CD14-positive monocyte (primary cell): ENCODE data around the gene ZNRF2. TPM values are rescaled to one million over a fixed set of nuclear protein-coding genes. Genes with fewer than 3 reads are reported as not detected.
A peak's percentile ranks its signal among the peaks of the same experiment; 100 is the strongest.

Experiments
- DNase-seq, 3 donors: peaks; one replicate each; pipeline ENCODE4 v3.0.0-alpha.2; 2011 to 2022
- H2AFZ ChIP-seq: 2 replicates; pipeline ENCODE4 v1.6.0; 2012; ENCODE audit warnings: mild to moderate bottlenecking, low read depth, low read length, inconsistent platforms; ENCODE audit not compliant: insufficient read depth, poor library complexity, severe bottlenecking
- H3K27ac ChIP-seq, 2 donors: 1 replicate in 1 of 2; 2 replicates in 1 of 2; pipeline ENCODE4 v1.5.1; 2012 to 2013; ENCODE audit warnings: low read length in 2 of 2, control low read depth in 1 of 2, inconsistent platforms in 1 of 2, low read depth in 1 of 2, mild to moderate bottlenecking in 1 of 2
- H3K27me3 ChIP-seq, 2 donors: one replicate each; pipeline versions ENCODE4 v1.6.0 to v1.6.1; 2011 to 2013; ENCODE audit warnings: low read length in 2 of 2; ENCODE audit not compliant: control insufficient read depth in 2 of 2, insufficient read depth in 2 of 2
- H3K36me3 ChIP-seq, 2 donors: replicated peaks in 1 of 2; 1 replicate in 1 of 2; 2 replicates in 1 of 2; pipeline versions ENCODE4 v1.5.1 to v1.6.1; 2012 to 2013; ENCODE audit warnings: low read length in 2 of 2, control low read depth in 1 of 2, inconsistent platforms in 1 of 2, mild to moderate bottlenecking in 1 of 2; ENCODE audit not compliant: insufficient read depth in 2 of 2, control insufficient read depth in 1 of 2
- H3K4me1 ChIP-seq, 2 donors: 1 replicate in 1 of 2; 2 replicates in 1 of 2; pipeline versions ENCODE4 v1.5.1 to v1.6.1; 2012 to 2013; ENCODE audit warnings: low read length in 2 of 2, control low read depth in 1 of 2, inconsistent platforms in 1 of 2, mild to moderate bottlenecking in 1 of 2, moderate library complexity in 1 of 2; ENCODE audit not compliant: insufficient read depth in 2 of 2, control insufficient read depth in 1 of 2
- H3K4me2 ChIP-seq: replicated peaks from 2 replicates; pipeline ENCODE3; 2012; ENCODE audit warnings: low read length, moderate library complexity, mild to moderate bottlenecking; ENCODE audit not compliant: poor library complexity, severe bottlenecking; ENCODE audit errors: extremely low read depth
- H3K4me3 ChIP-seq, 3 experiments: fragments of 200-600 bp in 1 of 3; sonication (generic) in 1 of 3; replicated peaks in 1 of 3; 1 replicate in 2 of 3; 2 replicates in 1 of 3; pipeline ENCODE4 v1.5.1; 2011 to 2013; ENCODE audit warnings: low read length in 3 of 3, mild to moderate bottlenecking in 3 of 3, control low read depth in 2 of 3, low read depth in 2 of 3, inconsistent platforms in 1 of 3, moderate library complexity in 1 of 3
- H3K79me2 ChIP-seq: 2 replicates; pipeline ENCODE4 v1.6.0; 2012; ENCODE audit warnings: mild to moderate bottlenecking, control low read depth, inconsistent platforms, low read length, moderate library complexity; ENCODE audit not compliant: insufficient read depth
- H3K9ac ChIP-seq: 2 replicates; pipeline ENCODE4 v1.6.0; 2017; ENCODE audit warnings: low read length, mild to moderate bottlenecking; ENCODE audit not compliant: insufficient read depth, poor library complexity, severe bottlenecking
- H3K9me3 ChIP-seq, 2 donors: replicated peaks in 1 of 2; 1 replicate in 1 of 2; 2 replicates in 1 of 2; pipeline versions ENCODE4 v1.5.1 to v1.6.1; 2012 to 2013; ENCODE audit warnings: low read length in 2 of 2, control low read depth in 1 of 2; ENCODE audit not compliant: control insufficient read depth in 1 of 2, insufficient read depth in 1 of 2
- H4K20me1 ChIP-seq: 2 replicates; pipeline ENCODE4 v1.6.0; 2012; ENCODE audit warnings: mild to moderate bottlenecking, low read length, control low read depth, moderate library complexity; ENCODE audit not compliant: insufficient read depth
- H3K27ac Mint-ChIP-seq, 7 donors: one replicate each; pipeline ENCODE4 v1.8.0; 2020; ENCODE audit warnings: mild to moderate bottlenecking in 7 of 7, mixed read lengths in 7 of 7, moderate library complexity in 6 of 7, inconsistent platforms in 2 of 7
- H3K27me3 Mint-ChIP-seq, 3 donors: one replicate each; pipeline ENCODE4 v1.8.0; 2021 to 2022; ENCODE audit warnings: low read depth in 3 of 3, mild to moderate bottlenecking in 3 of 3, mixed read lengths in 3 of 3, moderate library complexity in 3 of 3, inconsistent platforms in 1 of 3
- H3K36me3 Mint-ChIP-seq, 2 donors: one replicate each; pipeline ENCODE4 v1.8.0; 2020; ENCODE audit warnings: mixed read lengths in 2 of 2, inconsistent platforms in 1 of 2, mild to moderate bottlenecking in 1 of 2
- H3K4me1 Mint-ChIP-seq: one replicate; pipeline ENCODE4 v1.8.0; 2020; ENCODE audit warnings: mild to moderate bottlenecking, mixed read lengths
- H3K4me3 Mint-ChIP-seq, 2 donors: one replicate each; pipeline ENCODE4 v1.8.0; 2020; ENCODE audit warnings: mild to moderate bottlenecking in 2 of 2, mixed read lengths in 2 of 2, moderate library complexity in 1 of 2
- H3K9me3 Mint-ChIP-seq, 7 donors: one replicate each; pipeline ENCODE4 v1.8.0; 2020 to 2022; ENCODE audit warnings: mixed read lengths in 7 of 7, mild to moderate bottlenecking in 6 of 7, moderate library complexity in 6 of 7, inconsistent platforms in 2 of 7
- WGBS: methylation state at CpG from one replicate; pipeline ENCODE4 v1.1.5; 2013; ENCODE audit warnings: missing lambda C conversion rate; ENCODE audit not compliant: insufficient coverage; 5-methylcytosine and 5-hydroxymethylcytosine counted together
- intact Hi-C, 2 donors: fragments of 100-400 bp; cut with micrococcal nuclease; formaldehyde crosslinking; loops; one replicate each; pipeline versions ENCODE4 v1.15.0 to v1.15.1; 2023
- polyA plus RNA-seq, 3 donors: library from polyadenylated mRNA; depleted of rRNA in 1 of 3; unstranded in 2 of 3; stranded (reverse) in 1 of 3; fragments of 300-500 nt in 2 of 3; fragments of >200 nt in 1 of 3; fragmentation: Illumina TruSeq in 2 of 3; gene quantifications; 1 replicate in 2 of 3; 2 replicates in 1 of 3; pipeline ENCODE4 v1.2.3, GENCODE V29; 2012 to 2021
- TF ChIP-seq, protein P1 (sequence below): fragments of 200-600 bp; IDR thresholded peaks from one replicate; pipeline ENCODE4 v1.8.0; 2022; ENCODE audit warnings: antibody characterized with exemption, mild to moderate bottlenecking

Gene ZNRF2
- polyA plus RNA-seq, 3 donors = 1.9 to 9.5 (median 5.7) TPM

DNA sequence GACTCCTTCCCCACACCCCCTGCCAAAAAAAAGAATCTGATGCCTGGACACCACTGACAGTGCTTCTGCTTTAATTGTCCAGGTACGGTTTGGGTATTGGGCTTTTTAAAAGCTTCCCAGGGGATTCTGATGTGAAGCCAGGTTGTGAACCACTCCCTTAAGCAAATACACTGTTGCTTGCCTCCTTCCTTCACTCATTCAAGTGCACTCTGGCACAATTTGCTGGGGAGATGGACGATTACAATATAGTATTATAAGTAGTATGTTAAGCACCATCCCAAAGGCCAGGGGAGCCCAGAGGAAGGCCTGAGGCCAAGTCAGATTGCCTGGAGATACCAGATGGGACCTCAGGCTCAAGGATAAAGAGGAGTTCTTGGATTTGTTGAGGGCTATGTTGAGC lies 12.3 kb upstream of the ZNRF2 start:
- no peaks in the 10 kb centered on the region for H4K20me1 ChIP-seq
- peaks cover 10 to 14% of the 10 kb centered on the region in 2 donors for H3K4me1 ChIP-seq
- H3K27ac ChIP-seq = no peak overlapping the region
- WGBS = no CpG with 5 or more reads among the region's 2 CpGs
- no peaks in the 10 kb centered on the region for H3K36me3 ChIP-seq
- TF ChIP-seq, protein P1, sequence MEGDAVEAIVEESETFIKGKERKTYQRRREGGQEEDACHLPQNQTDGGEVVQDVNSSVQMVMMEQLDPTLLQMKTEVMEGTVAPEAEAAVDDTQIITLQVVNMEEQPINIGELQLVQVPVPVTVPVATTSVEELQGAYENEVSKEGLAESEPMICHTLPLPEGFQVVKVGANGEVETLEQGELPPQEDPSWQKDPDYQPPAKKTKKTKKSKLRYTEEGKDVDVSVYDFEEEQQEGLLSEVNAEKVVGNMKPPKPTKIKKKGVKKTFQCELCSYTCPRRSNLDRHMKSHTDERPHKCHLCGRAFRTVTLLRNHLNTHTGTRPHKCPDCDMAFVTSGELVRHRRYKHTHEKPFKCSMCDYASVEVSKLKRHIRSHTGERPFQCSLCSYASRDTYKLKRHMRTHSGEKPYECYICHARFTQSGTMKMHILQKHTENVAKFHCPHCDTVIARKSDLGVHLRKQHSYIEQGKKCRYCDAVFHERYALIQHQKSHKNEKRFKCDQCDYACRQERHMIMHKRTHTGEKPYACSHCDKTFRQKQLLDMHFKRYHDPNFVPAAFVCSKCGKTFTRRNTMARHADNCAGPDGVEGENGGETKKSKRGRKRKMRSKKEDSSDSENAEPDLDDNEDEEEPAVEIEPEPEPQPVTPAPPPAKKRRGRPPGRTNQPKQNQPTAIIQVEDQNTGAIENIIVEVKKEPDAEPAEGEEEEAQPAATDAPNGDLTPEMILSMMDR = no peak
- Mint-ChIP-seq H3K9me3 (peaks cover 0 to 2% (median 0%) of the 10 kb centered on the region in 7 donors), H3K4me3 (no peak overlapping the region), H3K27ac (no peak overlapping the region), H3K27me3 (peaks cover 1 to 2% (median 2%) of the 10 kb centered on the region in 3 donors), H3K4me1 (peaks cover 14% of the 10 kb centered on the region), H3K36me3 (peaks cover 7 to 11% of the 10 kb centered on the region in 2 donors)
- H3K9ac ChIP-seq = no peak overlapping the region
- no peak for DNase-seq
- H3K4me2 ChIP-seq = no peak overlapping the region
- H3K9me3 ChIP-seq = no peaks in the 10 kb centered on the region
- intact Hi-C loops = no loop called here
- no peak overlapping the region for H3K4me3 ChIP-seq
- no peaks in the 10 kb centered on the region for H3K79me2 ChIP-seq
- no peaks in the 10 kb centered on the region for H3K27me3 ChIP-seq
- no peak overlapping the region for H2AFZ ChIP-seq

DNA sequence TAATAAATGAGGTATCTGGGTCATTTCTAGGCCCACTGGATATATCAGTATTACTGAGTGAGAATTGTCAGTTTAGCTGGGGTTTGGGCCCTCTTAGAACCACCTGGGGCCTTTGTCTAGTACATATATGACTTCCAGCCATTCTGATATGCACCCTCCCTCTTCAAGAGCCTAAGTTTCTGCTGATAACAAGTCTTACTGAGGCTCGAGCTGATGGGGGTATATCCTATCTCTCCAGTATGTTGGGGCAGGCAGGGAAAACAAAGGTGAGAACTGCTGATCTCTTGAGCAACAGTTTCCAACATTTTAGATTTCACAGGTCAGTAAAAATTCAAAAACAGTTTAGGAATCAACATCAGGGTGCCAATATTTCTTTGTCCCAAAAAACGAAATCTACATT lies 10.8 kb upstream of the ZNRF2 start:
- H3K27ac ChIP-seq = no peak overlapping the region
- Mint-ChIP-seq H3K27ac (peak overlapping the region in 1 of 7 donors; percentile 1), H3K4me3 (no peak overlapping the region), H3K9me3 (peaks cover 0 to 2% (median 0%) of the 10 kb centered on the region in 7 donors), H3K27me3 (peaks cover 0 to 3% (median 2%) of the 10 kb centered on the region in 3 donors), H3K4me1 (peaks cover 20% of the 10 kb centered on the region), H3K36me3 (peaks cover 3 to 7% of the 10 kb centered on the region in 2 donors)
- peaks cover 6% of the 10 kb centered on the region for H3K79me2 ChIP-seq
- DNase-seq = no peak
- peaks cover 16 to 21% of the 10 kb centered on the region in 2 donors for H3K4me1 ChIP-seq
- no peak overlapping the region for H3K4me3 ChIP-seq
- H3K27me3 ChIP-seq = no peaks in the 10 kb centered on the region
- no peaks in the 10 kb centered on the region for H3K36me3 ChIP-seq
- peaks cover 4% of the 10 kb centered on the region for H4K20me1 ChIP-seq
- TF ChIP-seq, protein P1 = no peak
- no CpG with 5 or more reads among the region's 2 CpGs for WGBS
- no peaks in the 10 kb centered on the region for H3K9me3 ChIP-seq
- H3K9ac ChIP-seq = no peak overlapping the region
- no peak overlapping the region for H3K4me2 ChIP-seq
- H2AFZ ChIP-seq = no peak overlapping the region
- intact Hi-C loops = no loop called here
